ENCODE measurements around the gene PEX5.

- TF ChIP-seq, protein P1, sequence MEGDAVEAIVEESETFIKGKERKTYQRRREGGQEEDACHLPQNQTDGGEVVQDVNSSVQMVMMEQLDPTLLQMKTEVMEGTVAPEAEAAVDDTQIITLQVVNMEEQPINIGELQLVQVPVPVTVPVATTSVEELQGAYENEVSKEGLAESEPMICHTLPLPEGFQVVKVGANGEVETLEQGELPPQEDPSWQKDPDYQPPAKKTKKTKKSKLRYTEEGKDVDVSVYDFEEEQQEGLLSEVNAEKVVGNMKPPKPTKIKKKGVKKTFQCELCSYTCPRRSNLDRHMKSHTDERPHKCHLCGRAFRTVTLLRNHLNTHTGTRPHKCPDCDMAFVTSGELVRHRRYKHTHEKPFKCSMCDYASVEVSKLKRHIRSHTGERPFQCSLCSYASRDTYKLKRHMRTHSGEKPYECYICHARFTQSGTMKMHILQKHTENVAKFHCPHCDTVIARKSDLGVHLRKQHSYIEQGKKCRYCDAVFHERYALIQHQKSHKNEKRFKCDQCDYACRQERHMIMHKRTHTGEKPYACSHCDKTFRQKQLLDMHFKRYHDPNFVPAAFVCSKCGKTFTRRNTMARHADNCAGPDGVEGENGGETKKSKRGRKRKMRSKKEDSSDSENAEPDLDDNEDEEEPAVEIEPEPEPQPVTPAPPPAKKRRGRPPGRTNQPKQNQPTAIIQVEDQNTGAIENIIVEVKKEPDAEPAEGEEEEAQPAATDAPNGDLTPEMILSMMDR (conservative IDR thresholded peaks at IDR 0.05; ENCODE audit: low read length): no peak
- TF ChIP-seq EZH2phosphoT487 (IDR thresholded peaks at IDR 0.05; ENCODE audit: borderline replicate concordance, low read depth, low read length): no peak
Observed at GRCh38 chr12:7203109-7203508, 13.6 kb downstream of the PEX5 start.

All from OCI-LY7 (cell line).